Activated CD8-positive, alpha-beta T cell treated with anti-CD3 and anti-CD28 coated beads for 36 hours (primary cell): ENCODE measurements around the gene NPAS1. TPM values are rescaled to one million over a fixed set of nuclear protein-coding genes. Genes with fewer than 3 reads are reported as not detected.

ENCODE experiments used
- ATAC-seq: fragments of 200-7000 bp; cut with Tn5 transposase; one replicate; pipeline ENCODE4 v1.10.0; 2021; ENCODE audit warnings: mild to moderate bottlenecking, moderate library complexity
- CTCF ChIA-PET: fragments of 350-600 bp; sonication (Branson Sonifier 250); formaldehyde crosslinking; loops from one replicate; lab custom pipeline; 2021; ENCODE audit warnings: antibody characterized with exemption; lab: Charles Lee
- POLR2A ChIA-PET: fragments of 350-600 bp; sonication (Branson Sonifier 250); formaldehyde crosslinking; loops from one replicate; lab custom pipeline; 2021; ENCODE audit warnings: antibody characterized with exemption; lab: Charles Lee
- DNase-seq: peaks from one replicate; pipeline ENCODE4 v3.0.0-alpha.2; 2020
- H3K27ac Mint-ChIP-seq: one replicate; pipeline ENCODE4 v1.8.0; 2021; ENCODE audit warnings: mild to moderate bottlenecking, mixed read lengths
- H3K27me3 Mint-ChIP-seq: one replicate; pipeline ENCODE4 v1.8.0; 2021; ENCODE audit warnings: mixed read lengths
- H3K36me3 Mint-ChIP-seq: one replicate; pipeline ENCODE4 v1.8.0; 2021; ENCODE audit warnings: low read depth, mixed read lengths
- H3K4me1 Mint-ChIP-seq: one replicate; pipeline ENCODE4 v1.8.0; 2021; ENCODE audit warnings: low read depth, mixed read lengths
- H3K4me3 Mint-ChIP-seq: one replicate; pipeline ENCODE4 v1.8.0; 2021; ENCODE audit warnings: mild to moderate bottlenecking, moderate library complexity, mixed read lengths
- H3K9me3 Mint-ChIP-seq: one replicate; pipeline ENCODE4 v1.8.0; 2021; ENCODE audit warnings: mixed read lengths
- CTCF ChIP-seq: fragments of 200-600 bp; IDR thresholded peaks from one replicate; pipeline ENCODE4 v1.8.0; 2022; ENCODE audit warnings: antibody characterized with exemption, mild to moderate bottlenecking
- intact Hi-C: fragments of 100-400 bp; cut with micrococcal nuclease; formaldehyde crosslinking; loops from one replicate; pipeline ENCODE4 v1.10.0; 2022
- total RNA-seq, 2 experiments: library from RNA; stranded (reverse); gene quantifications; one replicate each; pipeline ENCODE4 v1.2.3, GENCODE V29; 2021

NPAS1 gene
- total RNA-seq, 2 experiments from 2014 or later = 0.27 to 0.65 TPM

- Mint-ChIP-seq H3K4me1 (peaks cover 14% of the 10 kb centered on the region), H3K9me3 (no peaks in the 10 kb centered on the region), H3K27me3 (peaks cover 22% of the 10 kb centered on the region), H3K27ac (no peak overlapping the region), H3K36me3 (no peaks in the 10 kb centered on the region), H3K4me3 (no peak overlapping the region)
- peak; percentile 32 for ATAC-seq
- POLR2A ChIA-PET = no interaction called here
- TF ChIP-seq CTCF = peak; percentile 92
- CTCF ChIA-PET = interaction anchor here (1.0 to 6.6 kb wide), 3 partner anchors 11 to 19 kb away, joined by 4 to 67 read pairs (median 26); no protein-coding TSS in a partner anchor
- intact Hi-C loops = loop anchor here (5.0 kb wide), 1 partner anchor 175 kb away; no protein-coding TSS in a partner anchor
- DNase-seq = peak; percentile 76
These were observed 12.7 kb downstream of the NPAS1 start for GRCh38 chr19:47032171-47032811.

- ChIA-PET POLR2A (interaction anchor here (1.0 to 1.5 kb wide), 4 partner anchors 12 to 77 kb away, joined by 3 to 4 read pairs (median 4); partner anchors contain the start of gene NPAS1), CTCF (interaction anchor here (0.6 to 6.6 kb wide), 18 partner anchors 9 to 271 kb away, joined by 3 to 67 read pairs (median 4); partner anchors contain the start of genes NPAS1 and ZC3H4)
- Mint-ChIP-seq H3K27me3 (peaks cover 6% of the 10 kb centered on the region), H3K4me3 (peak overlapping the region; percentile 79), H3K4me1 (peaks cover 14% of the 10 kb centered on the region), H3K9me3 (no peaks in the 10 kb centered on the region), H3K36me3 (no peaks in the 10 kb centered on the region), H3K27ac (peak overlapping the region; percentile 82)
- peak; percentile 96 for DNase-seq
- peak; percentile 97 for TF ChIP-seq CTCF
- intact Hi-C loops = no loop called here
- ATAC-seq = peak; percentile 98
These were observed 15.8 kb downstream of the NPAS1 start for GRCh38 chr19:47035127-47036096.

- DNase-seq (peak; percentile 49), ATAC-seq (no peak)
- TF ChIP-seq CTCF = peak; percentile 9
- intact Hi-C loops = no loop called here
- H3K4me3 Mint-ChIP-seq = peak overlapping the region; percentile 79
- CTCF ChIA-PET = interaction anchor here (0.8 to 6.6 kb wide), 16 partner anchors 8 to 211 kb away, joined by 3 to 67 read pairs (median 4); partner anchors contain the start of gene NPAS1
- H3K36me3 Mint-ChIP-seq = no peaks in the 10 kb centered on the region
- H3K4me1 Mint-ChIP-seq = peaks cover 14% of the 10 kb centered on the region
- POLR2A ChIA-PET = interaction anchor here (1.0 to 1.6 kb wide), 5 partner anchors 11 to 76 kb away, joined by 3 to 4 read pairs (median 3); no protein-coding TSS in a partner anchor
- H3K9me3 Mint-ChIP-seq = no peaks in the 10 kb centered on the region
- H3K27me3 Mint-ChIP-seq = peaks cover 3% of the 10 kb centered on the region
- H3K27ac Mint-ChIP-seq = peak overlapping the region; percentile 82
These were observed 16.5 kb downstream of the NPAS1 start for GRCh38 chr19:47036097-47036651.

- Mint-ChIP-seq H3K27ac (no peak overlapping the region), H3K27me3 (peaks cover 1% of the 10 kb centered on the region), H3K4me3 (no peak overlapping the region), H3K4me1 (peaks cover 10% of the 10 kb centered on the region), H3K36me3 (no peaks in the 10 kb centered on the region), H3K9me3 (no peaks in the 10 kb centered on the region)
- POLR2A ChIA-PET = interaction anchor here (0.9 to 1.6 kb wide), 3 partner anchors 10 to 61 kb away, joined by 3 to 4 read pairs (median 3); no protein-coding TSS in a partner anchor
- CTCF ChIA-PET = interaction anchor here (1.0 to 6.6 kb wide), 3 partner anchors 10 to 88 kb away, joined by 3 to 67 read pairs (median 3); no protein-coding TSS in a partner anchor
- intact Hi-C loops = no loop called here
- DNase-seq (no peak), ATAC-seq (no peak)
- TF ChIP-seq CTCF = no peak
These were observed 18.1 kb downstream of the NPAS1 start for GRCh38 chr19:47037766-47038165.
